ENCODE data around the gene ASCL5. TPM values are rescaled to one million over a fixed set of nuclear protein-coding genes. Genes with fewer than 3 reads are reported as not detected.

ASCL5 gene
- total RNA-seq, 1 donor: not detected

DNA sequence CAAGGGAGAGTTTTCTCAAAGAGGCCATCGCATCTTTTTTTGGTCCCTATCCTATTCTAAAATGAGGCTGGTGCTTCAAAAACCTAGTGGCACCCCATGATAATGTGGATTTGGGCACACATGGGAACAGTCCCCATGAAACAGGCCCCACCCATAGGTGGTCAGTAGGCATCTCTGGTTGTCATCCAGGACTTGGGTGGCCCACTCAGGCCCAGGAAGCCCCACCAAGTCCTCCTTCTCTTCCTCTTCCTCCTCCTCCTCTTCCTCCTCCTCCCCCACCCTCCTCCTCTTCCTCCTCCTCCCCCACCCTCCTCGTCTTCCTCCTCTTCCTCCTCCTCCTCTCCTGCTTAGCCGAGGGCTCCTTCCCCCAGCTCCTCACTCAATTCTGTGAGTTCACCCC is 15.3 kb downstream of the ASCL5 start:
- no peak overlapping the region for H3K4me3 ChIP-seq (ENCODE audit: low read depth, low read length)
- no peak for DNase-seq (ENCODE audit: low read depth)
- TF ChIP-seq, protein P1, sequence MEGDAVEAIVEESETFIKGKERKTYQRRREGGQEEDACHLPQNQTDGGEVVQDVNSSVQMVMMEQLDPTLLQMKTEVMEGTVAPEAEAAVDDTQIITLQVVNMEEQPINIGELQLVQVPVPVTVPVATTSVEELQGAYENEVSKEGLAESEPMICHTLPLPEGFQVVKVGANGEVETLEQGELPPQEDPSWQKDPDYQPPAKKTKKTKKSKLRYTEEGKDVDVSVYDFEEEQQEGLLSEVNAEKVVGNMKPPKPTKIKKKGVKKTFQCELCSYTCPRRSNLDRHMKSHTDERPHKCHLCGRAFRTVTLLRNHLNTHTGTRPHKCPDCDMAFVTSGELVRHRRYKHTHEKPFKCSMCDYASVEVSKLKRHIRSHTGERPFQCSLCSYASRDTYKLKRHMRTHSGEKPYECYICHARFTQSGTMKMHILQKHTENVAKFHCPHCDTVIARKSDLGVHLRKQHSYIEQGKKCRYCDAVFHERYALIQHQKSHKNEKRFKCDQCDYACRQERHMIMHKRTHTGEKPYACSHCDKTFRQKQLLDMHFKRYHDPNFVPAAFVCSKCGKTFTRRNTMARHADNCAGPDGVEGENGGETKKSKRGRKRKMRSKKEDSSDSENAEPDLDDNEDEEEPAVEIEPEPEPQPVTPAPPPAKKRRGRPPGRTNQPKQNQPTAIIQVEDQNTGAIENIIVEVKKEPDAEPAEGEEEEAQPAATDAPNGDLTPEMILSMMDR (IDR thresholded peaks at IDR 0.05; ENCODE audit: insufficient read depth, low read depth, low read length): no peak

DNA sequence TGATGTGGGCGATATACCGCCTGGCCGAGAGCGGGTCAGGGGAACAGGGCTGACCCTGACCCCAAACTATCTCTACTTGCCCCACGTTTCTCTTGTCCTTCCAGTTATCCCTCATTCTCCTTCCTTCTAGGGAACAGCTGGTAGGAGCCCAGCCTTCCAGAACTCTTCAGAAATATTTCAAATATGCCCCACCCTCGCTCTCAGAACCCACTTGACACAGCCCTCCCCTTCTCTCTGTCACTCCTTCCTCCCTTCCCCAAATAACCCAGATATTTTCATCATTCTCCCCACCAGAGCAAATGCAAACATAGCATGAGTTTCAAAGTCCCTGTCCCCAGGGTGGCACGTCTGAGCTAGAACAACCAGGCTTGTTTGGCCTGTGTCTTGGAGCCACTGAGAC is 15.8 kb downstream of the ASCL5 start:
- DNase-seq (ENCODE audit: low read depth): no peak
- TF ChIP-seq, protein P1 (IDR thresholded peaks at IDR 0.05; ENCODE audit: insufficient read depth, low read depth, low read length): no peak
- no peak overlapping the region for H3K4me3 ChIP-seq (ENCODE audit: low read depth, low read length)

DNA sequence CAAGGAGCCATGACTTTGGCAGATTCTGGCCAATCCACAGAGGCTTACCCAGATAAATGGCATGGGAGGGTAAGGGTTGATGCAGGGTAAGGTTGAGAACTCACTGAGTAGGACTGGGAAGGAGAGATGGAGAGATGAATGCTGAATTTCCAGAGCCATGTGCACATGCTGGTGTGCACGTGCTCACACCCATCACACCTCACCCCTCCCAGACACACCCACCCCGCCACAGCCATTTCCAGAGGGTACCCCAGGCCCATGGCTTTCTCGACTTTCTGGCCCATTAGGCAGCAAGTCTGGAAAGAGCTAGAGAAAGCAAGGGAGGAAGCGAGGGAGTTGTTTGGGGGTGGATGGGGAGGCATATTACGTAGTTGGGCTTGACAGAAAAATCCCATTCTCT is 16.4 kb downstream of the ASCL5 start:
- TF ChIP-seq, protein P1 (IDR thresholded peaks at IDR 0.05; ENCODE audit: insufficient read depth, low read depth, low read length): no peak
- no peak overlapping the region for H3K4me3 ChIP-seq (ENCODE audit: low read depth, low read length)
- DNase-seq (ENCODE audit: low read depth): no peak

DNA sequence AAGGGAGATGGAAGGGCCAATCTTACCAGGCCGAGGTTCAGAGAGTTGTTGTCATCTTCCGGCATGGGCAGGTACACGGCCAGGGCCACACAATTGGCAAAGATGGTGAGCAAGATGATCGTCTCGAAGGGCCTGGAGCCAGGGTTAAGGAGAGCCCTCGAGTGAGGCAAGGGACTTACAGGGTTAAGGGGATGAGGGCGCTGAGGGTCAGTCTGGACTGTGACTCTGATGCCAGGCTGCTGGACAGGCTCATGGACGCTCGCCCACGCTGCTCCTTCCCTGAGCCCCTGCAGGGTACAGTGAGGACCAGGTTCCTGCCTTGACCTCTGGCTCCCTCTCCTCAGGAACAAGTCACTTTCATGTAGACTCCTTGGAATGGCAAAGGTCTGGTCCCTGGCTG is 16.8 kb downstream of the ASCL5 start:
- no peak for DNase-seq (ENCODE audit: low read depth)
- H3K4me3 ChIP-seq (ENCODE audit: low read depth, low read length): no peak overlapping the region
- TF ChIP-seq, protein P1 (IDR thresholded peaks at IDR 0.05; ENCODE audit: insufficient read depth, low read depth, low read length): no peak

DNA sequence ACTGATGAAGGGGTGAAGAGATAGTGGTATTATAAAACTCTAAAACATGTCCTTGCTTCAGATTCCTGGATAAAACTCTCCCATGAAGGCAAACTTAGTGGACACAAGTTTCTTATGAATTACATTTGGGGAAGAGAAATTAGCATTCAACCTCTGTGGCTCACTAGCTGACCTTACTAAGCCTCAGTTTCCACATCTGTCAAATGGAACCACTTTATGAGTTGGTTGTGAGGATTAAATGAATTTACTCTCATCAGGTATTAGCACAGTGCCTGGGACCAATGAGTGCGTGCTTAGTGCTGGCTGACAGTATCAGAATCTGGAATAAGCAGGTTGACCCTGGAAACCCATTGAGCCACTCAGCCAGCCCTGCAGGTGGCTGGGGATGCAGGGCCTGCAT is 17.3 kb downstream of the ASCL5 start:
- H3K4me3 ChIP-seq (ENCODE audit: low read depth, low read length): no peak overlapping the region
- TF ChIP-seq, protein P1 (IDR thresholded peaks at IDR 0.05; ENCODE audit: insufficient read depth, low read depth, low read length): no peak
- no peak for DNase-seq (ENCODE audit: low read depth)

DNA sequence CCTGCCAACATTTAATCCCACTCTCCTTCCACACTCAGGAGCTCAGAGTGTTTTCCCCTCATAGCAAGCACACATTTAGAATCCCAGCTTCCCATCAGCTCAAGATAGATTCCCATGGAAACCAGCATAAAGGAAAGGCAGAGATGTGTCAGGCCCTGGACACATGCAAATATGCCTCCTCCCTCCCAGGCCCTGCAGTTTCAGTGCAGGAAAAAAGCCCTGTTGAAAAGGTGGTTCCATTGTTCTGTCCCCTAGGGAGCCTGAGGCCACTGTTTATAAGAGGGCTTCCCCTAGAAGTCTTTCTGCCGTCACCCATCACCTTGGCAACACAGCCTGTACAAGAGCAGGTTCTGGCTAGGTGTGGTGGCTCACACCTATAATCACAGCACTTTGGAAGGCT is 18.4 kb downstream of the ASCL5 start:
- TF ChIP-seq, protein P1 (IDR thresholded peaks at IDR 0.05; ENCODE audit: insufficient read depth, low read depth, low read length): no peak
- DNase-seq (ENCODE audit: low read depth): no peak
- no peak overlapping the region for H3K4me3 ChIP-seq (ENCODE audit: low read depth, low read length)

DNA sequence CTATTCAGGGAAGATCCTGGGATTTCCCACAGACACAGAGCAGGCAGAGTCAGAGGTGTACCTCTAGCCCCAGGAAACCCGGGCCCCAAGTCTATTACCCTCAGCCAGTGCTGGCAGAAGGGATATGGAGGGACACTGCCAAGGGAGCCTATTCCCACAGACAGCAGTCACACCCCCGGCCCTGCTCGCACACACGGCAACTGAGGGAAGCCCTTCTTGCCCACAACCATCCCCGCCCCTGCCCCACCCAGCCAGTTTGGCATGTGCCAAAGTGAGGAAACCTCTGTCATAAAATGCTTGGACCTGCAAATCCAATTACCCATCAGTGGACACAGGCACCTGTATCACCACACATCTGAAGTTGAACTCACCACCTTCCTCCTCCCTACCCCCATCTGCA is 21.3 kb downstream of the ASCL5 start:
- DNase-seq (ENCODE audit: low read depth): no peak
- TF ChIP-seq, protein P1 (IDR thresholded peaks at IDR 0.05; ENCODE audit: insufficient read depth, low read depth, low read length): no peak
- H3K4me3 ChIP-seq (ENCODE audit: low read depth, low read length): no peak overlapping the region
